GM19372 (cell line): Measurements from ENCODE around the gene STYK1.
A peak's percentile ranks its signal among the peaks of the same experiment; 100 is the strongest.
"Not testable (repeated sequence)": the region's sequence is repeated elsewhere in the genome, so short reads cannot be mapped to it uniquely, and the experiment has no call there.

Experiments
- ATAC-seq: cut with Tn5 transposase; IDR thresholded peaks from one replicate; pipeline ENCODE4 v1.9.1; 2021; ENCODE audit warnings: mild to moderate bottlenecking, low read depth, moderate library complexity; ENCODE audit not compliant: unreplicated experiment

Gene STYK1

DNA sequence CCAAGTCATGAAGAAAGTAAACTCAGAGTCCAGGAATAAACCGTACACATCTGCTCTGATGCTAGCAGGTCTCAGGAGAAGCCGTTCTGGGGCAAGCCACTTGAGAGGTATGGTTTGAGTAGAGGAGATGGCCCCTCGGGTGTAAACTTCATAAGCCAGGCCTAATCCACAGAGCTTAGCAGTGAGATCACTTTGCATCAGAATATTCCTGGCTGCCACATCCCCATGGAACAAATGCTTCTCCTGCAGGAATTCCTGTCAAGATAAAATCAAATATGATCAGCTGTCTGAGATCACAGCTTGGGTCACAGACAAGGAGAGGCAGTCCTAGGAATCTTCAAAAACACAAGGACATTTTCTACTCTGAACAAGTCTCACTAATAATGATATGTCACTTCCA lies 49.2 kb downstream of the STYK1 start:
- ATAC-seq = no peak

DNA sequence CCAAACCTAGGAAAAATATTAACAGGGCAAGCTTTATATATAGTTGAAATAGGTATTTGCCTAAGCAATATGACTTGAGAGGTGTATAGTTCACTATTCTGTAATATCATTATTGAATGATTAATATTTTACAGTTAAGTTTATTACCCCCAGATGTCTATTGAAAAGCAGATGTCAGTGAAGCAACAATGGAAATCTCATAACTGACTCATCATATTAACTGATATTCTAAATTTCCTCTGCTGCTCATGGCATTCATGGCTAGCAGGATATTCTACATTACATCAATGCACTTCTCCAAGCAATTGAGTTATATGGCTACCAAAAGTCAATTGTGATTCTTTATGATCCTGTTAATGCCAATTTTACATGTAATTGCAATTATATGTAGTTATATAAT lies 50.7 kb downstream of the STYK1 start:
- ATAC-seq = no peak

DNA sequence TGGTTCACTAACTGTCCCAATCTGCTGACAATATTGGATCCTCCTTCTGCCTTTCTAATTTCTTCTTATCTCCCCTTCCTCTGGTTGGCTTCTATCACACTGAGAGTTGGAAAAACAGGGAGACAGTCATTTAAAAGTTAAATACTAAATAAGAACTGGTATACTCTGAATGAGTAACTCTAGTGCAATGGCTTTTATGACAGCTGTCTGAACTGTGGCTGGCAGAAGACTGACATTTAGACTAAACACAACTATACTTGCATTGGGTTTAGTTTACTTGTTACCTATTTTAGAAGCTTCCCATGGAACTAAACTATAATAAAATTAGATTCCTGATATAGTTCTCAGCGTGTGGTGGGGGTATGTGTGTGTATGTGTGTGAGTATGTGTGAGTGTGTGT lies 52.6 kb downstream of the STYK1 start:
- no peak for ATAC-seq

DNA sequence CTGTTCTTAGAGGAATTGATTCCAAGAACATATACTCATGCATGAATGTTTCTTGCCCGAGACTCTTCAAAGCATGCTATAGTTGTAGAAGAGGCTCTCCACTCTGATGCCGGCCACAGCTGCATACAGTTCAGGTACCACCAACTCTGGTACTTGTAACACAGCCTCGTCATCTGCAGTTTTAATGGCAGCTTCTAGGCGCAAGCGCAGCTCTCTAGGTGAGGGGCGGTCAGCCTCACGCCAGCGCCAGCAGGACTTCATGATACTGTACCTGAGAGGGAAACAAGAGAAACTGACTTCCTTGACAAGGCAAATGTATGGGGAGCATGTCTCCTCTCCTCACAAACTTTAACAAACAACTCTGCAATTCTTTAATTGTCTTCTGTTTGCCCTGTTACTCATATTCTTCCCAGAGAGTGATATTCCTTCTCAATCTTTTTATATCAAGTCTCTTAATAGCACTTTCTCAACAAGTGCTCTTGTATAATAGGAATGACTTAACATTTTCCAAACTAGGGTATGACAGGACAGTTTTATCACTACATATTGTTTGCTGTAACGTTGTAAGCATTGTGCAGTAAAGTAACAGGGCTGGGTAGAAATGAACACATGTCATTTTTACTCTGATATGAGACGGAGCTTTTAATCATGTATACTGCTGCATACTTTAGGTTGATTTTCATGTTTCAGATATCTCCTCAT lies 53.6 kb downstream of the STYK1 start:
- no peak for ATAC-seq

DNA sequence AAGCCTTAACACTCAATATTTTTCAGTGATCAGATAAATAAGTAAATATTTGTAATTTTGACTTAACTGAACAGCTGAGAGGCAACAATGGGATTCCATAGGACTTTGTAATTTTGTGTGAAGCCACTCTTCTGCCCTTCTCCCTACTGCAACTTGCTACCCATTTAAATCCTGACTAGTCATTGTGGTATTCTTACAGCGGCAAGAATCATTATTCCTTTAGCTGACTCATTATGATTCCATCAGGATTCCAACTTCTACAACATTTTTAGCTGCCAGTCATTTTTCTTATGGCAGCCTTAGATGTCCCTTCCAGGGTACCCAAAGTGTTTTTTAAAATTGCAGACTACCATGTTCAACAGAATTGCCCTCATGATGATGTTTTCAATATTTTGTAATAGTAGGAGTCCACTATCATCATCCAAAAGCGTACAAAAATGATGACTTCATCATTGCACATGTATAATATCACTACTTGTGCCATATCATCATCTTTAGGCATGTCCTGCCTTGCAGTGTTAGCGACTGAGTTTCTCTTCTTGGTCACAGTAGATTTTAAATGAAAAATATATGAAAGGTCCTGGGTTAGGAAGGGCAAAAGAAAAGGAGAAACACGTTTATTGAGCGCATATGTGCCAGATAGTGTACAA lies 55.4 kb downstream of the STYK1 start:
- ATAC-seq = no peak

DNA sequence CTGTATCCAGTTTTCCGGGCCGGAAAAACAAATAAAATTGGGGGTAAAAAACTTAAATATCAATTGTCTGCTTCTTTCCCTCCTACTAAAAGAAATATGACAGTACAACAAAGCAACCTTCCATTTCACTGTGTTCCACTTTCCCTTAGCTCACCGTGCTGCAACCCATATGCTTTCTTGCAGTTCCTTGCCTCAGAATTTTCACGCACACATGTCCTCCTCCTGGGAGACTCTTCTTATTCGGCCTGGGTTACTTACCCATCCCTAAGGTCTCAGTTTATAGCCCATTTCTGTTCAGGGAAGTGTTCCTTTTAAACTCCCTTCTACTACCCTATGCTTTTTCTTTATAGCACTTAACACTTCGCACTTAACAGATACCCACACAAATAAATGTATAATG lies 56.0 kb downstream of the STYK1 start:
- ATAC-seq = no peak

- ATAC-seq = no peak
Measured at GRCh38 chr12:10615532-10615931, 58.3 kb downstream of the STYK1 start.

GRCh38 chr12:10614056-10614370 lies 59.8 kb downstream of the STYK1 start:
- no peak for ATAC-seq

DNA sequence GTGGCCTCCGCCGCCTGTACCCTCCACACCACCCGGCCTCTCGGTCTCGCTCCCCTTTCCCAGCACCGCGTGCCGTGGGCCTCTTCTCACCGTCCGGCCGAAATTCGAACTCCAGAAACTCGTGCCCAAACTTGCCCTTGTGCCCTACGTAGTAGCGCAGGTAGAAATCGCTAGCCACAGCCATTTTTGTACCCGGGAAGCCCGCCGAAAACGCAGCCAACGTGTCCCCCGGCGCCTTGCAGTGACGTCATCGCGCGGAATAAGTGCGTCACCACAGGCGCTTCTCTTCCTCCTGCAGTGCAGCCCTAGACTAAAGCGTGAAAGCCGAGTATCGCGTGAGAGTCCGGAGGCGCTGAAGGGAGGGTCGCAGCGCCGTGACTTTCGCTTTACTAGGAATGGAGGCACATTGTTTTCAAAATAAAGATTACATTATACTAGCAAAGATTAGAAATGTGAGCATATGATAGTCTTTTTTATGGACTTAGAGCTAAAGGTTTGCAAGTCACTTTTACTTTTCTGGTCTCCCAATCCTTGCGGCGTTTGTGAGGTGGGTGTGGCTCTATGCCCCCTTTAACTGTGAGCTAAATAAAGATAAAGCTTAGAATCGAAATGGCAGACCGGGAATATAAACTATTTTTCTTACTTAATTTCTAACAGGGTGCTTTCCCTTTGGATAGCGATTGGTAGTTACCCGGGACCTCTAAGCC lies 60.4 kb downstream of the STYK1 start, which contains the start of gene MAGOHB:
TSS of gene MAGOHB (minus strand) at position 261 of the 707 bp plus-strand sequence. CDS start at position 184, 77 bp downstream.
- ATAC-seq = peak; percentile 98

DNA sequence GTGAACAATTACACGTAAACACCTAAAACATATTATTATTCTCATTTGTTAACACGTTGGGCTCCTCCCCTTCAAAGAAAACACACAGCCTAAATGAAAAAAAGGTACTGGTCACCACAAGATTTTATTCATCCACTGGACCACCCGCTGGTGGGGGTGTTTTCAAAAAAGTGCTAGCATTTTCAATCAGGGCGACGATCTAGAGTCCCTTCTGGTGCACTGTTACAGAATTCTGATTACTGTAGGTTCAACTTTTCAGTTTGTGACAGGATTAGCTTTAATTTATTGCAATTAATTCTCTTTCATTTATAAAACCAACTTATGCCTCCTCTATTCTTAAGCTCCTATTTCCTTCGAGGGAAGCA lies 60.9 kb downstream of the STYK1 start:
- ATAC-seq = no peak

DNA sequence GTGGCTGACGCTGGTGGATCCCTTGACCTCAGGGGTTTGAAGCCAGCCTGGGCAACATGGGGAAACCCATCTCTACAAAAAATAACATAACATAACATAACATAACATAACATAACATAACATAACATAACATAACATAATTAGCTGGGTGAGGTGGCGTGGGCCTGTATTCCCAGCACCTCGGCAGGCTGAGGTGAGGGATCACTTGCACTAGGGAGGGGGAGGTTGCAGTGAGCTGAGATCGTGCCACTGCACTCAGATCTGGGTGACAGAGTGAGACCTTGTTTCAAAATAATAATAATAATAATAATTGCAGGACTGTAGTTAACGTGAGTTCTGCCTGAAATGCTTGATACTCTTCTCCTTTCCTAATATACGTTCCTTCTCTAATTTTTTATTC lies 61.7 kb downstream of the STYK1 start:
- ATAC-seq = no peak

GRCh38 chr12:10611258-10611657 lies 62.6 kb downstream of the STYK1 start:
- not testable (repeated sequence) for ATAC-seq

GRCh38 chr12:10610188-10610587 lies 63.7 kb downstream of the STYK1 start:
- ATAC-seq = no peak

DNA sequence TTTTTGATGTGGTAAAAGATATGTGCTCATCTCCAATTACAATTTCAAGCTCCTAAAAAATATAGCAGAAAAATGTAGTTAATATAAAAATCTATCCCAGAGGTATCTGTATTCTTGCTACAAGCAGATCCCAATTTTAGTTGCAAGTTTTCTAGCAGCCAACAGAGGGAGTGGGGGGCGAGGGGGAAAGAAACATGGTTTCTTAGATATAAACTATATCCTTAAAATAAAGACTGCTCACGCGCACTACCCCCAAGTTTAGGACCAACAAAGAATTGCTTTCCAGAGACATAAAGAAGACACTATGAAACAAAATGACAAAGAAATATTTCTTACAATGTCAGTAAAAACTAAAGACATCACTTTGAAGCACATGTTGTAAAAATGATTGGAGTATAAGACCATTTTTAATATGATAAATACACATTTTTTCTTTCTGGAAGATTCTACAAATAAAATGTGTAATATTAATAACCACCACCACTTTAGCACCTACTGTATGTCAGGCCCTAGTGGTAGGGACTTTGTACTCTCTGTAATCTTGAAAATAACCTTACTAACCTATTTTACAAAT lies 65.9 kb downstream of the STYK1 start:
- no peak for ATAC-seq

DNA sequence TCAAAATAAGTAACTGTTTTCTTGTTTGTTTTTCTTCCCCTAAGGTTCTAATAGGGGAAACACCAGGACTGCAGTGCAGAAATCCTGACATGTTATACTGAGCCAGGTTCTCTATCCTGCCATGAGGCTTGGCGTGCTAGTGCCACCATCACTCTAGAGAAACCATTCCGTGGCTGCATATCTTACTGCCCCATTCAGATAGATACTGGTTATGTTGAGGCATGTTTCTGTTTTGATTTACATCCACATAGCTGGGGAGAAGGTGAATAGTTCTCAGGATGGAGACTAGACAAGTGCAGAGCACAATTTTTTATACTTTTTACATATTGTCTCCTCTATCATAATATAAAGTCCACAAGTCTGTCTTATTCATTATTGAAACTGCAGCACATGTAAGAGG lies 72.0 kb downstream of the STYK1 start:
- ATAC-seq = no peak

DNA sequence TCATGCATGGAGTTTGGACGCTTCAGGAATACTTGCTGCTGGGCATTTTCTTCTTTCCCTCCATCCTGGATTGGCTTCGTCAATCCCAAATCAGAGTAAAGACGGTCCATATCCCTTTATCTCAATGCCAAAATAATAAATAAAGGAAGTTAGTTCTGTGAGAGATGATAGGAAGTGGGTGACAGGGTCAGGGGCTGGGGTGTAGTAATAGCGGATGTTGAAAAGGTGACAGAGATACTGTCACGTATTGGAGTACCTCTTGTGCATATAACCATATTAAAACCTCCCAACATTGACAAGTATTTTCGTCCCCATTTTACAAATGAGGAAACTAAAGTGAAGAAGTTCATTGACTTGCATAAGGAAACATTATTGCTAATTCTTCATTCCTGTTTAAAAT lies 72.9 kb downstream of the STYK1 start:
- ATAC-seq = no peak

- ATAC-seq = no peak
Measured at GRCh38 chr12:10595881-10596280, 78.0 kb downstream of the STYK1 start.

GRCh38 chr12:10590966-10591365 lies 82.9 kb downstream of the STYK1 start:
- ATAC-seq = no peak

- ATAC-seq = no peak
Measured at GRCh38 chr12:10584415-10584814, 89.4 kb downstream of the STYK1 start.

GRCh38 chr12:10582704-10583103 lies 91.1 kb downstream of the STYK1 start:
- no peak for ATAC-seq

GRCh38 chr12:10582133-10582532 lies 91.7 kb downstream of the STYK1 start:
- ATAC-seq = not testable (repeated sequence)

DNA sequence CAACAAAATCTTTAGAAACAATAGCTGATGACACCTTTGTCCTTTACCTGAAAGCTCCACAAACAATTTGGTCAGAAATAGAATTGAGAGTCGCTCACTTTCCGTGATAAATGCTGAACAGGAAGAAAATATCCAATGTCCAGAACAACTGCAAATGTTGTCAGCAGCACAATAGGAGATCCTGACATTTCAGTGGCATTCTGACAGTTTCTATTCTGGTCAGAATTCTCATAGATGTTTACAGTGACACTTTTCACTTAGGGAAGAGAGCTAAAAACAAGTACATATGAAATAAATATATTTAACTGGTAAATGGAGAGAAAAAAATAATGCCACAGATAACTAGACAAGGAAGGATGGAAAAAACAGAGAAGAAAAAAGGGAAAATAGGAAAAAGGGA lies 99.5 kb downstream of the STYK1 start:
- ATAC-seq = no peak
